Gastrocnemius medialis (tissue), 4 donors: ENCODE results near the gene LARP1.

ENCODE experiments used
- CTCF ChIP-seq, 5 experiments: fragments of 450-650 bp in 3 of 5; fragments of 200-600 bp in 2 of 5; sonication (generic) in 2 of 5; IDR thresholded peaks in 4 of 5; conservative IDR thresholded peaks in 1 of 5; 1 replicate in 4 of 5; 2 replicates in 1 of 5; pipeline ENCODE4 v1.5.1; 2016 to 2019; ENCODE audit warnings: antibody characterized with exemption in 5 of 5, mild to moderate bottlenecking in 3 of 5, moderate library complexity in 3 of 5
- POLR2A ChIP-seq, 2 donors: fragments of 450-650 bp; IDR thresholded peaks; one replicate each; pipeline ENCODE4 v1.6.1; 2017; ENCODE audit warnings: antibody characterized with exemption in 2 of 2, mild to moderate bottlenecking in 2 of 2, moderate library complexity in 2 of 2

- no peak for TF ChIP-seq CTCF (IDR thresholded peaks at IDR 0.05 in 4 of 5, conservative IDR thresholded peaks at IDR 0.05 in 1 of 5)
- no peak for TF ChIP-seq POLR2A (IDR thresholded peaks at IDR 0.05)
Observed at GRCh38 chr5:154783774-154784460, 28.7 kb downstream of the LARP1 start.
